Right lobe of liver (tissue), 4 donors: ENCODE measurements around the gene OIT3.

Experiments used
- CTCF ChIP-seq, 4 donors: fragments of 200-600 bp in 3 of 4; fragments of 450-650 bp in 1 of 4; IDR thresholded peaks; one replicate each; pipeline versions ENCODE4 v1.5.1 to v1.8.0; 2016 to 2022; ENCODE audit warnings: antibody characterized with exemption in 4 of 4, mild to moderate bottlenecking in 2 of 4
- POLR2A ChIP-seq: fragments of 450-650 bp; IDR thresholded peaks from one replicate; pipeline ENCODE4 v1.6.1; 2017; ENCODE audit warnings: antibody characterized with exemption, mild to moderate bottlenecking
- donor health status: DM: no; HTN: no; CAD: no.
- donor health status: DM: no; HTN: no; CAD: no.
- donor health status: DM: no; HTN: yes; CAD: no.

GRCh38 chr10:72943498-72944234, 50.1 kb downstream of the OIT3 start:
- TF ChIP-seq POLR2A (no peak), CTCF (IDR thresholded peaks at IDR 0.05) (no peak)
